Left ventricle myocardium inferior (tissue), 1 donor: ENCODE measurements around the gene SOD2. TPM values are rescaled to one million over a fixed set of nuclear protein-coding genes. Genes with fewer than 3 reads are reported as not detected.
A peak's percentile ranks its signal among the peaks of the same experiment; 100 is the strongest.

Experiments used
- DNase-seq: peaks from one replicate; pipeline ENCODE4 v3.0.0-alpha.2; 2020
- H3K27ac ChIP-seq: fragments of 200-600 bp; replicated peaks from 2 replicates; pipeline ENCODE4 v1.8.0; 2021
- H3K27me3 ChIP-seq: fragments of 200-600 bp; 2 replicates; pipeline ENCODE4 v1.8.0; 2021; ENCODE audit warnings: low read depth
- H3K36me3 ChIP-seq: fragments of 200-600 bp; 2 replicates; pipeline ENCODE4 v1.8.0; 2021
- H3K4me1 ChIP-seq: fragments of 200-600 bp; 2 replicates; pipeline ENCODE4 v1.8.0; 2021
- H3K4me3 ChIP-seq: fragments of 200-600 bp; 2 replicates; pipeline ENCODE4 v1.8.0; 2021; ENCODE audit warnings: mild to moderate bottlenecking, moderate library complexity
- H3K9me3 ChIP-seq: fragments of 200-600 bp; replicated peaks from 2 replicates; pipeline ENCODE4 v1.8.0; 2021
- CTCF ChIP-seq: fragments of 200-600 bp; IDR thresholded peaks from 2 replicates; pipeline ENCODE4 v1.8.0; 2021; ENCODE audit warnings: antibody characterized with exemption, mild to moderate bottlenecking, borderline replicate concordance
- intact Hi-C: fragments of 100-400 bp; cut with micrococcal nuclease; formaldehyde crosslinking; loops from one replicate; pipeline ENCODE4 v1.11.0; 2022
- total RNA-seq: library from RNA; stranded (reverse); fragmentation: NEBNext Ultra II Directional; extraction: Animal tissue kit (Norgen Biotek cat#: 25700); gene quantifications from one replicate; pipeline ENCODE4 v1.2.1, GENCODE V29; 2021
- donor health status: DM: no; HTN: yes; CAD: no; lungs with severe emphysema.

Gene SOD2
- total RNA-seq, 1 donor from 2014 or later: 1,000 TPM

- H3K4me3 ChIP-seq: peak overlapping the region; percentile 81
- H3K9me3 ChIP-seq: no peaks in the 10 kb centered on the region
- peaks cover 96% of the 10 kb centered on the region for H3K4me1 ChIP-seq
- no peaks in the 10 kb centered on the region for H3K27me3 ChIP-seq
- H3K36me3 ChIP-seq: no peaks in the 10 kb centered on the region
- no peak for TF ChIP-seq CTCF
- no peak for DNase-seq
- intact Hi-C loops: no loop called here
- H3K27ac ChIP-seq: peak overlapping the region; percentile 16
Observed at GRCh38 chr6:159730332-159730676, 37.3 kb upstream of the SOD2 start.

- Histone ChIP-seq H3K4me3 (peak overlapping the region; percentile 81), H3K4me1 (peaks cover 96% of the 10 kb centered on the region), H3K27ac (no peak overlapping the region), H3K27me3 (no peaks in the 10 kb centered on the region), H3K36me3 (no peaks in the 10 kb centered on the region), H3K9me3 (no peaks in the 10 kb centered on the region)
- intact Hi-C loops: loop anchor here (5.0 kb wide), 1 partner anchor 37 kb away; the partner anchor contains the start of gene SOD2
- TF ChIP-seq CTCF: no peak
- DNase-seq: no peak
Observed at GRCh38 chr6:159729598-159730331, 36.7 kb upstream of the SOD2 start.

- Histone ChIP-seq H3K4me3 (peak overlapping the region; percentile 81), H3K4me1 (peaks cover 86% of the 10 kb centered on the region), H3K27me3 (no peaks in the 10 kb centered on the region), H3K9me3 (no peaks in the 10 kb centered on the region), H3K27ac (peak overlapping the region; percentile 99), H3K36me3 (no peaks in the 10 kb centered on the region)
- intact Hi-C loops: loop anchor here (5.0 kb wide), 1 partner anchor 36 kb away; the partner anchor contains the start of gene SOD2
- no peak for TF ChIP-seq CTCF
- no peak for DNase-seq
Observed at GRCh38 chr6:159728531-159728964, 35.5 kb upstream of the SOD2 start.

GRCh38 chr6:159727717-159728445 lies 34.8 kb upstream of the SOD2 start:
- Histone ChIP-seq H3K27me3 (no peaks in the 10 kb centered on the region), H3K36me3 (no peaks in the 10 kb centered on the region), H3K4me3 (peak overlapping the region; percentile 81), H3K9me3 (no peaks in the 10 kb centered on the region), H3K4me1 (peaks cover 79% of the 10 kb centered on the region), H3K27ac (peak overlapping the region; percentile 99)
- TF ChIP-seq CTCF: no peak
- intact Hi-C loops: loop anchor here (5.0 kb wide), 1 partner anchor 36 kb away; the partner anchor contains the start of gene SOD2
- DNase-seq: no peak

GRCh38 chr6:159726918-159727716 lies 34.1 kb upstream of the SOD2 start, which contains the start of gene WTAP:
WTAP (plus strand) TSS chr6:159727506; CDS start chr6:159736266, 8,760 bp downstream.
- intact Hi-C loops: loop anchor here (5.0 kb wide), 1 partner anchor 35 kb away; the partner anchor contains the start of gene SOD2
- peak; percentile 96 for DNase-seq
- H3K4me1 ChIP-seq: peaks cover 71% of the 10 kb centered on the region

More at GRCh38 chr6:159726918-159727716, 34.1 kb upstream of the SOD2 start, which contains the start of gene WTAP:
- Histone ChIP-seq H3K36me3 (no peaks in the 10 kb centered on the region), H3K4me3 (peak within 1 kb of the TSS; percentile 81), H3K27me3 (no peaks in the 10 kb centered on the region), H3K9me3 (no peaks in the 10 kb centered on the region), H3K27ac (peak within 1 kb of the TSS; percentile 99)
- no peak for TF ChIP-seq CTCF
